IMR-90 (cell line): ENCODE data around the gene SUSD1. TPM values are rescaled to one million over a fixed set of nuclear protein-coding genes. Genes with fewer than 3 reads are reported as not detected.

Experiments used
- ATAC-seq: fragments of 200-7000 bp; cut with Tn5 transposase; 2 replicates; pipeline ENCODE4 v1.9.1; 2020; ENCODE audit warnings: low read depth, mild to moderate bottlenecking, moderate library complexity
- Bru-seq: library from RNA; stranded (reverse); fragments of 400-500 nt; gene quantifications from one replicate; lab custom pipeline; 2021; lab: Mats Ljungman, UMichigan
- BruChase-seq, 2 experiments: library from RNA; stranded (reverse); fragments of 400-500 nt; gene quantifications; one replicate each; lab custom pipeline; 2021; lab: Mats Ljungman, UMichigan
- BruUV-seq: library from RNA; stranded (reverse); fragments of 400-500 nt; replicated peaks from 2 replicates; lab custom pipeline; 2021; lab: Mats Ljungman, UMichigan
- CTCF ChIA-PET: fragments of 300-600 bp; formaldehyde crosslinking; extraction: SDS; loops from one replicate; lab custom pipeline; 2021; ENCODE audit warnings: antibody characterized with exemption; lab: Yijun Ruan, JAX
- POLR2A ChIA-PET: fragments of 300-600 bp; sonication (Branson Sonifier 250); formaldehyde crosslinking; loops from one replicate; lab custom pipeline; 2022; ENCODE audit warnings: antibody characterized with exemption; ENCODE audit not compliant: unreplicated experiment; lab: Charles Lee
- DNase-seq: peaks from one replicate; pipeline ENCODE4 v3.0.0; 2013
- H2AFZ ChIP-seq: replicated peaks from 2 replicates; pipeline ENCODE3; 2013; ENCODE audit warnings: low read length, mild to moderate bottlenecking; ENCODE audit not compliant: poor library complexity
- H2AK5ac ChIP-seq: 2 replicates; pipeline ENCODE4 v1.6.1; 2013; ENCODE audit warnings: low read depth, low read length, inconsistent platforms
- H2AK9ac ChIP-seq: replicated peaks from 2 replicates; pipeline ENCODE3; 2013; ENCODE audit warnings: mild to moderate bottlenecking, low read depth, low read length, moderate library complexity; ENCODE audit not compliant: poor library complexity
- H2BK120ac ChIP-seq: 2 replicates; pipeline ENCODE4 v1.6.1; 2013; ENCODE audit warnings: low read depth, low read length, inconsistent platforms
- H2BK15ac ChIP-seq: 3 replicates; pipeline ENCODE4 v1.6.1; 2013; ENCODE audit warnings: low read depth, low read length, inconsistent platforms
- H2BK20ac ChIP-seq: 2 replicates; pipeline ENCODE4 v1.6.1; 2013; ENCODE audit warnings: low read depth, mild to moderate bottlenecking, inconsistent platforms, low read length, moderate library complexity
- H2BK5ac ChIP-seq: 2 replicates; pipeline ENCODE4 v1.6.1; 2013; ENCODE audit warnings: mild to moderate bottlenecking, low read depth, low read length, inconsistent platforms; ENCODE audit not compliant: poor library complexity, severe bottlenecking
- H3K14ac ChIP-seq: replicated peaks from 2 replicates; pipeline ENCODE4 v1.6.1; 2013; ENCODE audit warnings: low read depth, low read length, inconsistent platforms
- H3K18ac ChIP-seq: 2 replicates; pipeline ENCODE4 v1.6.1; 2013; ENCODE audit warnings: low read depth, low read length, control low read depth
- H3K23ac ChIP-seq: 2 replicates; pipeline ENCODE4 v1.6.1; 2013; ENCODE audit warnings: low read depth, low read length, inconsistent platforms
- H3K27ac ChIP-seq: 2 replicates; pipeline ENCODE4 v1.5.1; 2013; ENCODE audit warnings: mild to moderate bottlenecking, control low read depth, low read length; ENCODE audit not compliant: insufficient read depth
- H3K27me3 ChIP-seq: 2 replicates; pipeline ENCODE4 v1.6.1; 2013; ENCODE audit warnings: low read length; ENCODE audit not compliant: control insufficient read depth, insufficient read depth
- H3K36me3 ChIP-seq: 2 replicates; pipeline ENCODE4 v1.6.1; 2013; ENCODE audit warnings: low read length, mixed read lengths; ENCODE audit not compliant: control insufficient read depth, insufficient read depth
- H3K4ac ChIP-seq: 2 replicates; pipeline ENCODE4 v1.6.1; 2013; ENCODE audit warnings: low read depth, low read length, inconsistent platforms
- H3K4me1 ChIP-seq: 2 replicates; pipeline ENCODE4 v1.6.1; 2013; ENCODE audit warnings: low read length, mixed read lengths; ENCODE audit not compliant: control insufficient read depth, insufficient read depth
- H3K4me2 ChIP-seq: 2 replicates; pipeline ENCODE4 v1.6.1; 2013; ENCODE audit warnings: low read depth, mild to moderate bottlenecking, control low read depth, low read length, moderate library complexity
- H3K4me3 ChIP-seq: 2 replicates; pipeline ENCODE4 v1.5.1; 2013; ENCODE audit warnings: low read depth, mild to moderate bottlenecking, control low read depth, low read length, moderate library complexity; ENCODE audit not compliant: insufficient read depth
- H3K56ac ChIP-seq: 2 replicates; pipeline ENCODE4 v1.6.1; 2013; ENCODE audit warnings: low read length, inconsistent platforms; ENCODE audit not compliant: insufficient read depth; ENCODE audit errors: extremely low read depth
- H3K79me1 ChIP-seq, 2 experiments: 2 replicates each; pipeline ENCODE4 v1.6.1; 2013; ENCODE audit warnings: low read length in 2 of 2, inconsistent platforms in 1 of 2, low read depth in 1 of 2
- H3K9ac ChIP-seq: 2 replicates; pipeline ENCODE4 v1.6.1; 2013; ENCODE audit warnings: low read depth, low read length, control low read depth
- H3K9me1 ChIP-seq: 2 replicates; pipeline ENCODE4 v1.6.1; 2013; ENCODE audit warnings: low read length, inconsistent platforms; ENCODE audit not compliant: insufficient read depth
- H3K9me3 ChIP-seq: 2 replicates; pipeline ENCODE4 v1.6.1; 2013; ENCODE audit warnings: low read length; ENCODE audit not compliant: control insufficient read depth, insufficient read depth
- H4K20me1 ChIP-seq: 2 replicates; pipeline ENCODE4 v1.6.1; 2013; ENCODE audit warnings: low read length, inconsistent platforms; ENCODE audit not compliant: insufficient read depth
- H4K5ac ChIP-seq: 2 replicates; pipeline ENCODE4 v1.6.1; 2013; ENCODE audit warnings: mild to moderate bottlenecking, low read depth, low read length, control low read depth
- H4K8ac ChIP-seq, 2 experiments: 2 replicates each; pipeline ENCODE4 v1.6.1; 2013; ENCODE audit warnings: low read depth in 2 of 2, low read length in 2 of 2, control low read depth in 1 of 2, inconsistent platforms in 1 of 2
- H4K91ac ChIP-seq: 2 replicates; pipeline ENCODE4 v1.6.1; 2013; ENCODE audit warnings: low read depth, low read length, inconsistent platforms; ENCODE audit not compliant: insufficient read depth
- POLR2A ChIP-seq: IDR thresholded peaks from 2 replicates; pipeline ENCODE4 v1.6.1; 2012; ENCODE audit warnings: mild to moderate bottlenecking, low read depth, low read length
- whole genome bisulfite sequencing, 2 experiments: methylation state at CpG; one replicate each; pipeline versions ENCODE4 v1.1.5 to v1.1.7; 2013; ENCODE audit warnings: missing lambda C conversion rate in 2 of 2; ENCODE audit not compliant: insufficient read length in 1 of 2; ENCODE audit errors: extremely low coverage in 2 of 2; 5-methylcytosine and 5-hydroxymethylcytosine counted together
- dilution Hi-C: fragments of 300-500 bp; cut with HindIII; formaldehyde crosslinking; loops from one replicate; pipeline ENCODE4 v1.14.3; 2018; ENCODE audit warnings: low sequenced_read_pairs; ENCODE audit not compliant: unreplicated experiment
- in situ Hi-C: fragments of 300-500 bp; cut with MboI; formaldehyde crosslinking; loops from 3 replicates; pipeline ENCODE4 v1.14.3; 2019; ENCODE audit warnings: low sequenced_read_pairs, inconsistent platforms, mixed read lengths
- intact Hi-C: fragments of 100-400 bp; cut with micrococcal nuclease; formaldehyde crosslinking; loops from 2 replicates; pipeline ENCODE4 v1.10.0; 2022
- long read RNA-seq: library from polyadenylated mRNA; unstranded; transcript quantifications from one replicate; pipeline ENCODE4 v2.0.0, GENCODE V29; 2021; ENCODE audit not compliant: unreplicated experiment
- polyA plus RNA-seq, 3 experiments: library from polyadenylated mRNA; depleted of rRNA; stranded (reverse); fragments of >200 nt; gene quantifications; 2 replicates each; pipeline ENCODE4 v1.2.3, GENCODE V29; 2012; ENCODE audit warnings: low replicate concordance in 1 of 3
- total RNA-seq: library from RNA; depleted of rRNA; stranded (reverse); fragments of >200 nt; gene quantifications from 2 replicates; pipeline ENCODE4 v1.2.3, GENCODE V29; 2012; rRNA removed
- TF ChIP-seq, protein P1 (sequence below): fragments of 150-350 bp; IDR thresholded peaks from 2 replicates; pipeline ENCODE4 v1.6.1; 2017; ENCODE audit warnings: mild to moderate bottlenecking, antibody characterized with exemption, low read length, low read depth

The SUSD1 gene
- 4.2 and 4.7 TPM in 2 replicates for total RNA-seq
- polyA plus RNA-seq (2012; rRNA removed) = 4.0 and 4.2 TPM in 2 replicates
- polyA plus RNA-seq (2012; cell fraction: cytosol; rRNA removed) = 3.4 and 3.8 TPM in 2 replicates
- 2.1 and 3.4 TPM in 2 replicates for polyA plus RNA-seq (2012; cell fraction: nucleus; rRNA removed; ENCODE audit: low replicate concordance)
- percentile 59 among the genes with signal in this experiment for Bru-seq, nascent RNA
- percentile 59 among the genes with signal in this experiment for BruChase-seq, experiment 1, labeled RNA remaining after a 6-hour chase
- BruChase-seq, experiment 2, labeled RNA remaining after a 2-hour chase = percentile 54 among the genes with signal in this experiment
- long read RNA-seq, transcript SUSD1-204 (17 exons, 3,124 nt) = major isoform, 20 of 27 reads
- long read RNA-seq, partial matches to known transcripts = 2 of 27 reads
- long read RNA-seq, other reads (novel, unspliced or antisense) = 5 of 27 reads

DNA sequence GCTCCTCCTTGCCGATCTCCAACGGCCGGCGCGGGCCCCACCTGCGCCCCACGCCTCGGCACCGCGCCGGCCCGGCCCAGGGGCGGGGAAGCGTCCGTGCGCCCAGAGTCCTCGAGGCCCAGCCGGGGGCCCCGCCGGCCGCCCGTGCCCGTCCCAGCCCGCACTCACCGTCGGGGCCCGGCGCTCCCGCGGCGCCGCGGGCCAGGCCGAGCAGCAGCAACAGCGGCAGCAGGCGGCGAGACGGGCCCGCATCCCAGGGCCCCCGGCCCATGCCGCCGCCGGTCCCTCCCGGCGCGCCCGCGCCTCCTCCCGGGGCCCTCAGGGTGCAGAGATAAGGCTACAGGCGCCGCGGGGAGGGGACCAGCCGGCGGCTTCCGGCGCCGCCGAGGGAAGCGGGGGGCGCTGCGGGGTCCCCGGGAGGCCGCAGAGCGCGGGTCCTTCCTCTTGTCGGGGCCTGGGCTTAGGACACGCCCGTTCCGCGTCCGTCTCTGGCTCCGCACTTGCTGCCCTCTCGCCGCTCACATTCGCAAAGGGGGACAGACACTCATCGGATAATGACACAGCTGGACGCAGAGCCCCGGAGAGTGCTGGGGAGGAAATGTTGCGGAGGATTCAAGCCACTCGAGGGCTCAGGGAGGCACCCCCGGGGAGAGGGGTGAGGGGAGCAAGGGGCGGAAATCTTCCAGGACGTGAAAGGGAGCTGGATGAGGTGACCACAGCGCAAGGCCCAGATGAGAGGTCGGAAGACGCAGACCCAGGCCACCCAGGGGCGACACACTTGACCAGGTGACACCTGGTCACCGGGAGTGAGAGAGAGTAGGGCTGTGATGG is at the start of gene SUSD1:
Gene SUSD1 (minus strand): TSS at position 333 of the 831 bp plus-strand sequence. CDS start 62 bp downstream, at position 271.
- peak within 1 kb of the TSS; percentile 50; the same call in 1 of the 2 replicates for H2BK120ac ChIP-seq
- no peak within 1 kb of the TSS for H3K27ac ChIP-seq
- H2AFZ ChIP-seq = peak within 1 kb of the TSS; percentile 95
- H2BK20ac ChIP-seq = no peak within 1 kb of the TSS
- no peaks in the 10 kb centered on the region for H3K36me3 ChIP-seq
- dilution Hi-C loops = no loop called here
- H3K18ac ChIP-seq = no peak within 1 kb of the TSS
- ChIA-PET CTCF (interaction anchor here (0.6 kb wide), 1 partner anchor 133 kb away, joined by 4 read pairs; no protein-coding TSS in a partner anchor), POLR2A (no interaction called here)
- no peak within 1 kb of the TSS for H3K56ac ChIP-seq
- H2AK9ac ChIP-seq = peak within 1 kb of the TSS; percentile 82
- H3K14ac ChIP-seq = peak within 1 kb of the TSS; percentile 90
- H3K27me3 ChIP-seq = peaks cover 4% of the 10 kb centered on the region; the same call in 1 of the 2 replicates
- H3K4me3 ChIP-seq = peak within 1 kb of the TSS; percentile 48
- DNase-seq (no peak), ATAC-seq (peak; percentile 79)
- peak within 1 kb of the TSS; percentile 83 for H3K4ac ChIP-seq
- peaks cover 3% of the 10 kb centered on the region; the same call in 1 of the 2 replicates for H3K4me1 ChIP-seq
- in situ Hi-C loops = no loop called here
- peak within 1 kb of the TSS; percentile 85; the same call in 1 of the 2 replicates for H2AK5ac ChIP-seq
- H3K79me1 ChIP-seq = peaks cover 4 to 19% of the 10 kb centered on the region in 2 experiments; a peak in 3 of 4 replicates
- peak within 1 kb of the TSS; percentile 17 for H4K5ac ChIP-seq
- H3K23ac ChIP-seq = peak within 1 kb of the TSS; percentile 87
- peaks cover 14% of the 10 kb centered on the region for H3K9me1 ChIP-seq
- H2BK15ac ChIP-seq = no peak within 1 kb of the TSS; the same call in 2 of the 3 replicates
- peak within 1 kb of the TSS; percentile 35 to 88 for H4K8ac ChIP-seq
- peak within 1 kb of the TSS; percentile 70; the same call in 1 of the 2 replicates for H4K91ac ChIP-seq
- no peak for TF ChIP-seq POLR2A
- TF ChIP-seq, protein P1, sequence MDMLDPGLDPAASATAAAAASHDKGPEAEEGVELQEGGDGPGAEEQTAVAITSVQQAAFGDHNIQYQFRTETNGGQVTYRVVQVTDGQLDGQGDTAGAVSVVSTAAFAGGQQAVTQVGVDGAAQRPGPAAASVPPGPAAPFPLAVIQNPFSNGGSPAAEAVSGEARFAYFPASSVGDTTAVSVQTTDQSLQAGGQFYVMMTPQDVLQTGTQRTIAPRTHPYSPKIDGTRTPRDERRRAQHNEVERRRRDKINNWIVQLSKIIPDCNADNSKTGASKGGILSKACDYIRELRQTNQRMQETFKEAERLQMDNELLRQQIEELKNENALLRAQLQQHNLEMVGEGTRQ = no peak
- 0 out of 2 replicates have a peak within 1 kb of the TSS, but pooled peaks have one; percentile 11 for H3K9ac ChIP-seq
- intact Hi-C loops = no loop called here
- no peaks in the 10 kb centered on the region for H3K9me3 ChIP-seq
- BruUV-seq = no TSS peak
- H2BK5ac ChIP-seq = no peak within 1 kb of the TSS
- 3% methylated on average over 36 of the region's 88 CpGs; no CpG with 5 or more reads in 1 of the 2 experiments for WGBS, 2 experiments
- H3K4me2 ChIP-seq = peak within 1 kb of the TSS; percentile 48
- H4K20me1 ChIP-seq = no peaks in the 10 kb centered on the region
